WTC11 (cell line): ENCODE results near the gene PDE6H.

Experiments used
- ATF1 ChIP-seq: sonication (generic); formaldehyde crosslinking; IDR thresholded peaks from 2 replicates; pipeline ENCODE4 v1.8.1; 2023; ENCODE audit warnings: mild to moderate bottlenecking, moderate library complexity, missing genetic modification reagents
- CTCF ChIP-seq: fragments of 200-600 bp; IDR thresholded peaks from 2 replicates; pipeline ENCODE4 v1.8.0; 2022; ENCODE audit warnings: antibody characterized with exemption
- EMX1 ChIP-seq: fragments of 250-450 bp; sonication (Bioruptor Pico); IDR thresholded peaks from 2 replicates; pipeline ENCODE4 v1.8.0; 2021; ENCODE audit warnings: mild to moderate bottlenecking

- no peak for TF ChIP-seq ATF1 (CRISPR knock-in tag)
- TF ChIP-seq CTCF, result no peak
- no peak for TF ChIP-seq EMX1
Observed at GRCh38 chr12:14964406-14964805, 8.4 kb upstream of the PDE6H start.
